B cell (primary cell): ENCODE results near the gene ACO2. TPM values are rescaled to one million over a fixed set of nuclear protein-coding genes. Genes with fewer than 3 reads are reported as not detected.

Experiments used
- ATAC-seq: fragments of 200-7000 bp; cut with Tn5 transposase; one replicate; pipeline ENCODE4 v1.10.0; 2021; ENCODE audit warnings: low read depth, mild to moderate bottlenecking, moderate number of reproducible peaks, moderate library complexity
- CTCF ChIA-PET: fragments of 350-600 bp; sonication (Branson Sonifier 250); formaldehyde crosslinking; loops from one replicate; lab custom pipeline; 2021; ENCODE audit warnings: antibody characterized with exemption, inconsistent platforms; lab: Charles Lee
- POLR2A ChIA-PET: fragments of 350-600 bp; sonication (Branson Sonifier 250); formaldehyde crosslinking; loops from one replicate; lab custom pipeline; 2021; ENCODE audit warnings: antibody characterized with exemption; lab: Charles Lee
- DNase-seq: peaks from one replicate; pipeline ENCODE4 v3.0.0; 2013
- H2AFZ ChIP-seq: 2 replicates; pipeline ENCODE4 v1.6.1; 2012; ENCODE audit warnings: mild to moderate bottlenecking, low read depth, low read length; ENCODE audit not compliant: insufficient read depth, poor library complexity, severe bottlenecking
- H3K27ac ChIP-seq, 2 donors: 1 replicate in 1 of 2; 2 replicates in 1 of 2; pipeline ENCODE4 v1.5.1; 2012 to 2013; ENCODE audit warnings: low read length in 2 of 2, mild to moderate bottlenecking in 2 of 2, moderate library complexity in 1 of 2
- H3K27me3 ChIP-seq, 4 experiments: fragments of 200-600 bp in 1 of 4; sonication (generic) in 1 of 4; replicated peaks in 1 of 4; 1 replicate in 2 of 4; 2 replicates in 2 of 4; pipeline versions ENCODE4 v1.6.1 to v1.7.0; 2013 to 2016; ENCODE audit warnings: low read length in 3 of 4, mild to moderate bottlenecking in 2 of 4, mixed read lengths in 1 of 4, moderate library complexity in 1 of 4; ENCODE audit not compliant: insufficient read depth in 4 of 4, control insufficient read depth in 3 of 4; ENCODE audit errors: control extremely low read depth in 1 of 4
- H3K36me3 ChIP-seq, 2 experiments: replicated peaks in 1 of 2; 1 replicate in 1 of 2; 2 replicates in 1 of 2; pipeline versions ENCODE4 v1.6.1 to v1.7.1; 2013; ENCODE audit warnings: low read length in 1 of 2; ENCODE audit not compliant: insufficient read depth in 2 of 2, control insufficient read depth in 1 of 2; ENCODE audit errors: control extremely low read depth in 1 of 2, extremely low read depth in 1 of 2
- H3K4me1 ChIP-seq, 2 donors: fragments of 200-600 bp in 1 of 2; sonication (generic) in 1 of 2; 1 replicate in 1 of 2; 2 replicates in 1 of 2; pipeline versions ENCODE4 v1.5.1 to v1.6.1; 2013 to 2017; ENCODE audit warnings: low read length in 2 of 2; ENCODE audit not compliant: control insufficient read depth in 2 of 2, insufficient read depth in 2 of 2
- H3K4me2 ChIP-seq: replicated peaks from 2 replicates; pipeline ENCODE3; 2012; ENCODE audit warnings: mild to moderate bottlenecking, low read depth, low read length; ENCODE audit not compliant: poor library complexity, severe bottlenecking
- H3K4me3 ChIP-seq, 5 experiments: fragments of 200-600 bp in 1 of 5; sonication (generic) in 1 of 5; 1 replicate in 3 of 5; 2 replicates in 2 of 5; pipeline versions ENCODE4 v1.5.1 to v1.7.0; 2011 to 2016; ENCODE audit warnings: low read length in 4 of 5, mild to moderate bottlenecking in 4 of 5, low read depth in 2 of 5, control low read depth in 1 of 5, moderate library complexity in 1 of 5; ENCODE audit not compliant: insufficient read depth in 1 of 5; ENCODE audit errors: control extremely low read depth in 1 of 5, extremely low read depth in 1 of 5
- H3K79me2 ChIP-seq: fragments of 200-600 bp; sonication (generic); one replicate; pipeline ENCODE4 v1.6.0; 2016; ENCODE audit warnings: low read length; ENCODE audit not compliant: control insufficient read depth, insufficient read depth
- H3K9ac ChIP-seq: fragments of 200-600 bp; sonication (generic); 2 replicates; pipeline ENCODE4 v1.6.1; 2017; ENCODE audit warnings: mild to moderate bottlenecking, low read length, moderate library complexity
- H3K9me3 ChIP-seq, 3 donors: one replicate each; pipeline versions ENCODE4 v1.6.1 to v1.7.1; 2013; ENCODE audit warnings: low read length in 2 of 3; ENCODE audit not compliant: control insufficient read depth in 2 of 3, insufficient read depth in 1 of 3; ENCODE audit errors: control extremely low read depth in 1 of 3
- H4K20me1 ChIP-seq: 2 replicates; pipeline ENCODE4 v1.6.0; 2012; ENCODE audit warnings: mild to moderate bottlenecking, low read length; ENCODE audit not compliant: insufficient read depth, control insufficient read depth, poor library complexity, severe bottlenecking
- H3K27ac Mint-ChIP-seq: one replicate; pipeline ENCODE4 v1.8.0; 2021; ENCODE audit warnings: mixed read lengths
- H3K27me3 Mint-ChIP-seq: one replicate; pipeline ENCODE4 v1.8.0; 2021; ENCODE audit warnings: mixed read lengths
- H3K4me1 Mint-ChIP-seq: one replicate; pipeline ENCODE4 v1.8.0; 2021; ENCODE audit warnings: mixed read lengths
- H3K4me3 Mint-ChIP-seq: one replicate; pipeline ENCODE4 v1.8.0; 2021; ENCODE audit warnings: mixed read lengths
- H3K9me3 Mint-ChIP-seq: one replicate; pipeline ENCODE4 v1.8.0; 2022; ENCODE audit warnings: mixed read lengths; ENCODE audit not compliant: insufficient read depth
- EZH2 ChIP-seq: IDR thresholded peaks from 2 replicates; pipeline ENCODE4 v1.6.1; 2012; ENCODE audit warnings: borderline replicate concordance, low read depth, mild to moderate bottlenecking, moderate library complexity, low read length; ENCODE audit not compliant: insufficient read depth, poor library complexity, severe bottlenecking
- WGBS: methylation state at CpG from one replicate; pipeline ENCODE4 v1.1.5; 2013; ENCODE audit warnings: missing lambda C conversion rate; ENCODE audit not compliant: insufficient coverage; 5-methylcytosine and 5-hydroxymethylcytosine counted together
- intact Hi-C: fragments of 100-400 bp; cut with micrococcal nuclease; formaldehyde crosslinking; loops from one replicate; pipeline ENCODE4 v1.10.0; 2022
- polyA plus RNA-seq: library from polyadenylated mRNA; depleted of rRNA; stranded (reverse); fragments of >200 nt; gene quantifications from 2 replicates; pipeline ENCODE4 v1.2.3, GENCODE V29; 2012
- total RNA-seq, 2 donors: library from RNA; stranded (reverse); fragments of 120-200 nt in 1 of 2; gene quantifications; 1 replicate in 1 of 2; 2 replicates in 1 of 2; pipeline versions ENCODE4 v1.2.3 to v1.2.4, GENCODE V29; 2013 to 2022
- TF ChIP-seq, protein P1 (sequence below): fragments of 200-600 bp; IDR thresholded peaks from one replicate; pipeline ENCODE4 v1.8.0; 2022; ENCODE audit warnings: antibody characterized with exemption, mild to moderate bottlenecking

ACO2 gene
- total and polyA plus RNA-seq, 2 donors (not counting 1 experiment from before 2014, with no cell fraction given), result 91.5 to 91.7 TPM

DNA sequence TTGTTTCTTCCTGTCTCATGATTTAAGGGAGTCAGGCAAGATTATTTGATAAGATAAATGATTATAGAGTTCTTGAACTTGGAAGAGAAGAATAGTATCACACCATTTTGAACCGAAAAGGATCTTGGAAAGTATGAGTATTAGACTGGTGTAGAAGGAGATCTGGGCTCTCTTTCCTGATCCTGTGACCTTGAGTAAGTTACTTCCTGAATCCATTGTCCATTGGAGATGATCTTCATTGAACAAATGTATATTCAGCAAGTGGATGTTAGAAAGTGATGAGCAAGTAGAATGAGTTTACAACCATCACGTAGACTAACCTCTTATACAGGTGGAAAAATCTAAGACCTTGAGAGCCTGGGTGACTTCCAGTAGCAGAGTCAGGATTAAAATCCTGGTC is 2.0 kb downstream of the ACO2 start:
- ChIA-PET CTCF (interaction anchor here (1.0 to 1.5 kb wide), 2 partner anchors 55 to 67 kb away, joined by 4 read pairs; no protein-coding TSS in a partner anchor), POLR2A (interaction anchor here (0.5 to 0.9 kb wide), 2 partner anchors 23 to 1177 kb away, joined by 3 to 10 read pairs; no protein-coding TSS in a partner anchor)
- peak overlapping the region; percentile 23 for H3K27ac Mint-ChIP-seq
- Histone ChIP-seq H3K27me3 (no peaks in the 10 kb centered on the region), H3K27ac (peak overlapping the region; percentile 10 to 17), H3K4me1 (peaks cover 22 to 41% of the 10 kb centered on the region in 2 donors), H3K4me2 (no peak overlapping the region), H4K20me1 (no peaks in the 10 kb centered on the region), H3K4me3 (no peak overlapping the region), H3K9me3 (no peaks in the 10 kb centered on the region), H2AFZ (no peak overlapping the region), H3K79me2 (peaks cover 92% of the 10 kb centered on the region), H3K9ac (no peak overlapping the region), H3K36me3 (peaks cover 1 to 38% of the 10 kb centered on the region in 2 experiments)
- peaks cover 62% of the 10 kb centered on the region for H3K4me1 Mint-ChIP-seq
- DNase-seq (no peak), ATAC-seq (no peak)
- no peaks in the 10 kb centered on the region for H3K27me3 Mint-ChIP-seq
- WGBS, result 100% methylated on average over 1 of the region's 2 CpGs
- intact Hi-C loops, result no loop called here
- peak overlapping the region; percentile 32 for H3K4me3 Mint-ChIP-seq
- H3K9me3 Mint-ChIP-seq, result no peaks in the 10 kb centered on the region
- TF ChIP-seq EZH2, result no peak
- TF ChIP-seq, protein P1, sequence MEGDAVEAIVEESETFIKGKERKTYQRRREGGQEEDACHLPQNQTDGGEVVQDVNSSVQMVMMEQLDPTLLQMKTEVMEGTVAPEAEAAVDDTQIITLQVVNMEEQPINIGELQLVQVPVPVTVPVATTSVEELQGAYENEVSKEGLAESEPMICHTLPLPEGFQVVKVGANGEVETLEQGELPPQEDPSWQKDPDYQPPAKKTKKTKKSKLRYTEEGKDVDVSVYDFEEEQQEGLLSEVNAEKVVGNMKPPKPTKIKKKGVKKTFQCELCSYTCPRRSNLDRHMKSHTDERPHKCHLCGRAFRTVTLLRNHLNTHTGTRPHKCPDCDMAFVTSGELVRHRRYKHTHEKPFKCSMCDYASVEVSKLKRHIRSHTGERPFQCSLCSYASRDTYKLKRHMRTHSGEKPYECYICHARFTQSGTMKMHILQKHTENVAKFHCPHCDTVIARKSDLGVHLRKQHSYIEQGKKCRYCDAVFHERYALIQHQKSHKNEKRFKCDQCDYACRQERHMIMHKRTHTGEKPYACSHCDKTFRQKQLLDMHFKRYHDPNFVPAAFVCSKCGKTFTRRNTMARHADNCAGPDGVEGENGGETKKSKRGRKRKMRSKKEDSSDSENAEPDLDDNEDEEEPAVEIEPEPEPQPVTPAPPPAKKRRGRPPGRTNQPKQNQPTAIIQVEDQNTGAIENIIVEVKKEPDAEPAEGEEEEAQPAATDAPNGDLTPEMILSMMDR, result no peak

GRCh38 chr22:41471568-41471967 is 2.7 kb downstream of the ACO2 start:
- H3K9me3 Mint-ChIP-seq, result no peaks in the 10 kb centered on the region
- H3K4me3 Mint-ChIP-seq, result no peak overlapping the region
- Histone ChIP-seq H3K27me3 (no peaks in the 10 kb centered on the region), H3K4me1 (peaks cover 29 to 47% of the 10 kb centered on the region in 2 donors), H3K79me2 (peaks cover 92% of the 10 kb centered on the region), H3K4me3 (no peak overlapping the region), H3K9ac (no peak overlapping the region), H2AFZ (no peak overlapping the region), H4K20me1 (no peaks in the 10 kb centered on the region), H3K27ac (peak overlapping the region in 1 of 2 donors; percentile 17), H3K4me2 (no peak overlapping the region), H3K36me3 (peaks cover 1 to 31% of the 10 kb centered on the region in 2 experiments), H3K9me3 (no peaks in the 10 kb centered on the region)
- peaks cover 66% of the 10 kb centered on the region for H3K4me1 Mint-ChIP-seq
- TF ChIP-seq, protein P1, result no peak
- no peak for TF ChIP-seq EZH2
- no peak for ATAC-seq
- 100% methylated on average over 1 of the region's 2 CpGs for WGBS
- no peak for DNase-seq
- CTCF ChIA-PET, result interaction anchor here (0.7 to 1.0 kb wide), 2 partner anchors 61 to 68 kb away, joined by 4 read pairs; no protein-coding TSS in a partner anchor
- H3K27ac Mint-ChIP-seq, result no peak overlapping the region
- H3K27me3 Mint-ChIP-seq, result no peaks in the 10 kb centered on the region
- POLR2A ChIA-PET, result interaction anchor here (0.5 to 0.9 kb wide), 5 partner anchors 13 to 1478 kb away, joined by 3 to 6 read pairs (median 4); no protein-coding TSS in a partner anchor
- intact Hi-C loops, result no loop called here
